Mesendoderm (in vitro differentiated cells): Measurements from ENCODE around the gene PLA2G2E.

Experiments
- DNase-seq: peaks from one replicate; pipeline ENCODE4 v3.0.0; 2013
- H2AK5ac ChIP-seq: 2 replicates; pipeline ENCODE4 v1.6.1; 2013; ENCODE audit warnings: low read length, inconsistent platforms
- H2BK120ac ChIP-seq: 2 replicates; pipeline ENCODE4 v1.6.1; 2013; ENCODE audit warnings: low read depth, mild to moderate bottlenecking, low read length, moderate library complexity, mixed read lengths
- H2BK15ac ChIP-seq: replicated peaks from 2 replicates; pipeline ENCODE4 v1.6.1; 2013; ENCODE audit warnings: low read depth, mild to moderate bottlenecking, moderate library complexity
- H2BK5ac ChIP-seq: 2 replicates; pipeline ENCODE4 v1.6.1; 2013; ENCODE audit warnings: low read length, inconsistent platforms
- H3K18ac ChIP-seq: 2 replicates; pipeline ENCODE4 v1.6.1; 2013; ENCODE audit warnings: mild to moderate bottlenecking, low read length, mixed read lengths
- H3K23ac ChIP-seq: one replicate; pipeline ENCODE4 v1.6.1; 2013; ENCODE audit warnings: low read length
- H3K27ac ChIP-seq: 2 replicates; pipeline ENCODE4 v1.5.1; 2013; ENCODE audit warnings: low read depth, mild to moderate bottlenecking, inconsistent platforms, low read length, moderate library complexity
- H3K27me3 ChIP-seq: 2 replicates; pipeline ENCODE4 v1.6.1; 2013; ENCODE audit warnings: low read length, control low read depth, mild to moderate bottlenecking, inconsistent platforms; ENCODE audit not compliant: insufficient read depth, poor library complexity
- H3K36me3 ChIP-seq: 2 replicates; pipeline ENCODE4 v1.6.1; 2013; ENCODE audit warnings: low read length, inconsistent platforms; ENCODE audit not compliant: control insufficient read depth, insufficient read depth
- H3K4ac ChIP-seq: one replicate; pipeline ENCODE4 v1.6.1; 2013; ENCODE audit warnings: low read depth, mild to moderate bottlenecking, low read length, moderate library complexity
- H3K4me1 ChIP-seq: 2 replicates; pipeline ENCODE4 v1.6.1; 2013; ENCODE audit warnings: low read depth, low read length, inconsistent platforms; ENCODE audit not compliant: control insufficient read depth
- H3K4me2 ChIP-seq: 2 replicates; pipeline ENCODE4 v1.6.1; 2013; ENCODE audit warnings: low read length
- H3K4me3 ChIP-seq: 2 replicates; pipeline ENCODE4 v1.5.1; 2013; ENCODE audit warnings: mild to moderate bottlenecking, low read length
- H3K56ac ChIP-seq: one replicate; pipeline ENCODE4 v1.6.1; 2013; ENCODE audit warnings: low read length
- H3K79me1 ChIP-seq: 2 replicates; pipeline ENCODE4 v1.6.1; 2013; ENCODE audit warnings: low read length, inconsistent platforms
- H3K79me2 ChIP-seq: 2 replicates; pipeline ENCODE4 v1.6.1; 2013; ENCODE audit warnings: mild to moderate bottlenecking, low read length; ENCODE audit not compliant: control insufficient read depth, insufficient read depth
- H3K9ac ChIP-seq: 2 replicates; pipeline ENCODE4 v1.6.1; 2013; ENCODE audit warnings: low read length, inconsistent platforms
- H4K5ac ChIP-seq: one replicate; pipeline ENCODE4 v1.6.1; 2013; ENCODE audit warnings: low read length
- H4K8ac ChIP-seq: one replicate; pipeline ENCODE4 v1.6.1; 2013; ENCODE audit warnings: low read depth, mild to moderate bottlenecking, control low read depth, low read length, moderate library complexity
- WGBS: extraction: QIAGEN DNeasy Blood & Tissue Kit; methylation state at CpG from one replicate; pipeline ENCODE4 v1.1.7; 2013; ENCODE audit warnings: low lambda C conversion rate, missing lambda C conversion rate; ENCODE audit not compliant: insufficient coverage; ENCODE audit errors: extremely low coverage; 5-methylcytosine and 5-hydroxymethylcytosine counted together

The PLA2G2E gene

DNA sequence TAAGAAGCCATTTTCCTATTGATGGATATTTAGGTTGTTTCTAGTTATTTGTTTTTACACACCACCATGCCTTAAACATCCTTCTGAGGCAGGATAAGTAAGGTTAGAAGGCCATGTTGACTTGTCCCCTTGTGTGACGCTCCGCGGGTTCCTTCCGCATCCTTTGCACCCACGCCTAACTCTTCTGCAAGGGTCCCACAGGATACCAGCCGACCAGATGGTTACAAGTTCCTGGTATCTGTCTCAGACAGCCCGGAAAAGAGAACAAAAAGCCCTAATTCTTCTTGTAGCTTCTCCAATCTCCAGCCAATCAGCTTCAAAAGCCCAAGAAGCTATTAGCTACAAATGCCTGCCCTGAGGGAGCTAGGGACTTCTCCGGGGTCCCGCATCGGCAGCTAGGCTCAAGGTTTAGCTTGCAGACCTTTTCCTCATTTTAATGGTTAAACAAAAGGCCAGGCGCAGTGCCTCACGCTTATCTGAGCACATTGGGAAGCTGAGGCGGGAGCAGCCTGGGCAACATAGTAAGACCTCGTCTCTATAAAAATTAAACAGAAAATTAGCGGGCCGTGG is 46.2 kb downstream of the PLA2G2E start:
- H3K4ac ChIP-seq = no peak overlapping the region
- H3K18ac ChIP-seq = no peak overlapping the region
- no peak overlapping the region for H3K4me2 ChIP-seq
- WGBS = no CpG with 5 or more reads among the region's 16 CpGs
- no peak overlapping the region for H2AK5ac ChIP-seq
- H3K23ac ChIP-seq = no peak overlapping the region
- no peaks in the 10 kb centered on the region for H3K27me3 ChIP-seq
- H3K56ac ChIP-seq = no peak overlapping the region
- H3K79me1 ChIP-seq = no peaks in the 10 kb centered on the region
- H2BK5ac ChIP-seq = no peak overlapping the region
- H2BK15ac ChIP-seq = no peak overlapping the region
- H3K9ac ChIP-seq = no peak overlapping the region
- no peak overlapping the region for H2BK120ac ChIP-seq
- H4K8ac ChIP-seq = no peak overlapping the region
- no peak overlapping the region for H4K5ac ChIP-seq
- H3K79me2 ChIP-seq = no peaks in the 10 kb centered on the region
- no peak for DNase-seq
- H3K4me3 ChIP-seq = no peak overlapping the region
- H3K36me3 ChIP-seq = no peaks in the 10 kb centered on the region
- no peaks in the 10 kb centered on the region for H3K4me1 ChIP-seq
- H3K27ac ChIP-seq = no peak overlapping the region

DNA sequence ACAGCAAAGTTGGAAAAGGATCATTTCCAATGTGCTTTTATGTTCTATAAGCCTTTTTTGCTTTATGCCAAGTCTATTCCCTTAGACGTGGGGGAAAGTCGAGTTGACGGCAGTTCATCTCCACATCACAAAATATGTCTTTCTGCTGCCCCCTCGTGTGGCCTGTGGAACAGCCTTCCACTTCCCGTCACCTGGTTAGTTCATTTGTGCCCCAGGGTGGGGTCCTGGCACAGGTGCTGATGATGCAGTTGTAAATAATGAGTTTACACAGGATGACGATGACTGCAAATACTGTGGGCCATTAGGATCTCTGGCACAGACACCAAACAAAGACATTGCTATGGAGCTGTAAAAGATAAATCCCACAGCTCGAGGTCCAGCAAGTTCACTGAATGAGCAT is 51.2 kb downstream of the PLA2G2E start:
- Histone ChIP-seq H3K79me2 (no peaks in the 10 kb centered on the region), H2AK5ac (no peak overlapping the region), H3K23ac (no peak overlapping the region), H4K5ac (no peak overlapping the region), H3K18ac (no peak overlapping the region), H3K4me1 (no peaks in the 10 kb centered on the region), H3K9ac (no peak overlapping the region), H3K27me3 (no peaks in the 10 kb centered on the region), H3K4me3 (no peak overlapping the region), H3K36me3 (no peaks in the 10 kb centered on the region), H2BK5ac (no peak overlapping the region), H2BK15ac (no peak overlapping the region), H3K27ac (no peak overlapping the region), H4K8ac (no peak overlapping the region), H3K56ac (no peak overlapping the region), H3K79me1 (no peaks in the 10 kb centered on the region), H2BK120ac (no peak overlapping the region), H3K4ac (no peak overlapping the region), H3K4me2 (no peak overlapping the region)
- no peak for DNase-seq
- WGBS = no CpG with 5 or more reads among the region's 7 CpGs
